Stimulated activated CD4-positive, alpha-beta T cell treated with anti-CD3 and anti-CD28 coated beads, Interleukin-1b, Interleukin-23, amount 100 ng/mL, for 24 hours (primary cell): Measurements from ENCODE around the gene ZRANB1.

Experiments
- DNase-seq, 4 experiments: peaks; one replicate each; pipeline ENCODE4 v3.0.0-alpha.2; 2020; ENCODE audit warnings: low read depth in 4 of 4, low spot score in 1 of 4

Gene ZRANB1

GRCh38 chr10:125017547-125018298 is 75.8 kb downstream of the ZRANB1 start:
- no peak for DNase-seq

GRCh38 chr10:125018576-125019143 is 76.7 kb downstream of the ZRANB1 start:
- no peak for DNase-seq

- no peak for DNase-seq
Measured at GRCh38 chr10:125020386-125020785, 78.5 kb downstream of the ZRANB1 start.

- DNase-seq = no peak
Measured at GRCh38 chr10:125020871-125021270, 78.9 kb downstream of the ZRANB1 start.

GRCh38 chr10:125021686-125022344 is 79.9 kb downstream of the ZRANB1 start:
- no peak for DNase-seq

GRCh38 chr10:125022671-125023070 is 80.7 kb downstream of the ZRANB1 start:
- DNase-seq = no peak

- DNase-seq = no peak
Measured at GRCh38 chr10:125023255-125023654, 81.3 kb downstream of the ZRANB1 start.

GRCh38 chr10:125023862-125024496 is 82.1 kb downstream of the ZRANB1 start:
- DNase-seq = no peak

GRCh38 chr10:125024497-125025234 is 82.7 kb downstream of the ZRANB1 start:
- DNase-seq = no peak

- no peak for DNase-seq
Measured at GRCh38 chr10:125025341-125025740, 83.4 kb downstream of the ZRANB1 start.

- DNase-seq = no peak
Measured at GRCh38 chr10:125026036-125026931, 84.4 kb downstream of the ZRANB1 start.

GRCh38 chr10:125026974-125027735 is 85.2 kb downstream of the ZRANB1 start:
- no peak for DNase-seq

- no peak for DNase-seq
Measured at GRCh38 chr10:125027871-125028869, 86.2 kb downstream of the ZRANB1 start.

- DNase-seq = no peak
Measured at GRCh38 chr10:125029584-125030242, 87.8 kb downstream of the ZRANB1 start.

GRCh38 chr10:125030567-125031197 is 88.8 kb downstream of the ZRANB1 start:
- no peak for DNase-seq

GRCh38 chr10:125032474-125033020 is 90.6 kb downstream of the ZRANB1 start:
- DNase-seq = no peak
